Loucy (cell line): Measurements from ENCODE around the gene CLPTM1.

ENCODE experiments used
- H2AFZ ChIP-seq: fragments of 200-600 bp; sonication (generic); 2 replicates; pipeline ENCODE4 v1.6.0; 2016; ENCODE audit warnings: antibody characterized with exemption, mild to moderate bottlenecking, low read length, moderate library complexity
- H3F3A ChIP-seq: fragments of 200-600 bp; 2 replicates; pipeline ENCODE4 v1.6.0; 2016; ENCODE audit warnings: antibody characterized with exemption, low read depth, mild to moderate bottlenecking
- H3K27me3 ChIP-seq: fragments of 200-600 bp; sonication (generic); 2 replicates; pipeline ENCODE4 v1.6.1; 2014; ENCODE audit warnings: low read length, mild to moderate bottlenecking; ENCODE audit not compliant: insufficient read depth, poor library complexity, severe bottlenecking
- H3K36me3 ChIP-seq: fragments of 200-600 bp; sonication (generic); 2 replicates; pipeline ENCODE4 v1.6.1; 2016; ENCODE audit warnings: low read length; ENCODE audit not compliant: insufficient read depth
- H3K4me1 ChIP-seq: fragments of 200-600 bp; sonication (generic); 2 replicates; pipeline ENCODE4 v1.5.1; 2014; ENCODE audit warnings: low read length, mild to moderate bottlenecking; ENCODE audit not compliant: insufficient read depth, poor library complexity, severe bottlenecking
- H3K4me2 ChIP-seq: fragments of 200-600 bp; sonication (generic); 2 replicates; pipeline ENCODE4 v1.6.0; 2014; ENCODE audit warnings: antibody characterized with exemption, low read length, low read depth, mild to moderate bottlenecking; ENCODE audit not compliant: poor library complexity, severe bottlenecking
- H3K4me3 ChIP-seq: fragments of 200-600 bp; sonication (generic); 2 replicates; pipeline ENCODE4 v1.5.1; 2014; ENCODE audit warnings: low read length, mild to moderate bottlenecking, mixed read lengths; ENCODE audit not compliant: poor library complexity, severe bottlenecking
- H3K79me2 ChIP-seq: fragments of 200-600 bp; sonication (generic); 2 replicates; pipeline ENCODE4 v1.6.1; 2014; ENCODE audit warnings: low read length; ENCODE audit not compliant: insufficient read depth
- H3K9ac ChIP-seq: fragments of 200-600 bp; sonication (generic); 2 replicates; pipeline ENCODE4 v1.6.0; 2014; ENCODE audit warnings: mild to moderate bottlenecking, low read depth, low read length, moderate library complexity; ENCODE audit not compliant: poor library complexity, severe bottlenecking
- H3K9me2 ChIP-seq: fragments of 200-600 bp; sonication (generic); replicated peaks from 2 replicates; pipeline ENCODE4 v1.6.1; 2016; ENCODE audit warnings: low read depth, low read length, mixed read lengths
- H3K9me3 ChIP-seq: fragments of 200-600 bp; sonication (generic); 2 replicates; pipeline ENCODE4 v1.6.1; 2014; ENCODE audit warnings: mild to moderate bottlenecking, antibody characterized with exemption, low read length, low read depth; ENCODE audit not compliant: insufficient read depth
- H4K20me1 ChIP-seq: fragments of 200-600 bp; sonication (generic); 2 replicates; pipeline ENCODE4 v1.6.0; 2014; ENCODE audit warnings: antibody characterized with exemption, low read length, mild to moderate bottlenecking; ENCODE audit not compliant: insufficient read depth, poor library complexity, severe bottlenecking
- CTCF ChIP-seq: fragments of 200-600 bp; sonication (generic); conservative IDR thresholded peaks from 2 replicates; pipeline ENCODE4 v1.5.1; 2014; ENCODE audit warnings: mild to moderate bottlenecking, antibody characterized with exemption, low read length
- EZH2phosphoT487 ChIP-seq: fragments of 200-600 bp; IDR thresholded peaks from 2 replicates; pipeline ENCODE4 v1.6.1; 2018; ENCODE audit warnings: antibody characterized with exemption, mild to moderate bottlenecking, moderate library complexity, borderline replicate concordance

CLPTM1 gene

GRCh38 chr19:44942067-44942571 lies 13.1 kb upstream of the CLPTM1 start, which contains the start of gene APOC4:
APOC4 (plus strand) TSS chr19:44942237; CDS start chr19:44942278, 41 bp downstream.
- no peak within 1 kb of the TSS for H2AFZ ChIP-seq
- H3F3A ChIP-seq: no peaks in the 10 kb centered on the region
- no peaks in the 10 kb centered on the region for H3K27me3 ChIP-seq
- no peak within 1 kb of the TSS for H3K9ac ChIP-seq
- no peak for TF ChIP-seq CTCF
- TF ChIP-seq EZH2phosphoT487: no peak
- no peaks in the 10 kb centered on the region for H3K79me2 ChIP-seq
- H4K20me1 ChIP-seq: no peaks in the 10 kb centered on the region
- no peak within 1 kb of the TSS for H3K4me2 ChIP-seq
- no peaks in the 10 kb centered on the region for H3K9me3 ChIP-seq
- H3K4me3 ChIP-seq: no peak within 1 kb of the TSS
- H3K9me2 ChIP-seq: no peaks in the 10 kb centered on the region
- H3K4me1 ChIP-seq: no peaks in the 10 kb centered on the region
- H3K36me3 ChIP-seq: no peaks in the 10 kb centered on the region

GRCh38 chr19:44943801-44944249 lies 11.4 kb upstream of the CLPTM1 start:
- no peak overlapping the region for H3K9ac ChIP-seq
- no peaks in the 10 kb centered on the region for H3K36me3 ChIP-seq
- no peak overlapping the region for H2AFZ ChIP-seq
- H3K79me2 ChIP-seq: no peaks in the 10 kb centered on the region
- no peaks in the 10 kb centered on the region for H3K9me3 ChIP-seq
- no peaks in the 10 kb centered on the region for H3K9me2 ChIP-seq
- TF ChIP-seq CTCF: no peak
- TF ChIP-seq EZH2phosphoT487: no peak
- H3K4me2 ChIP-seq: no peak overlapping the region
- H3K27me3 ChIP-seq: no peaks in the 10 kb centered on the region
- no peaks in the 10 kb centered on the region for H3K4me1 ChIP-seq
- no peaks in the 10 kb centered on the region for H4K20me1 ChIP-seq
- H3F3A ChIP-seq: no peaks in the 10 kb centered on the region
- H3K4me3 ChIP-seq: no peak overlapping the region

GRCh38 chr19:44947041-44947581 lies 8.1 kb upstream of the CLPTM1 start:
- no peak overlapping the region for H3K9ac ChIP-seq
- H3K9me2 ChIP-seq: no peaks in the 10 kb centered on the region
- H3K4me2 ChIP-seq: no peak overlapping the region
- H3K79me2 ChIP-seq: no peaks in the 10 kb centered on the region
- H3K36me3 ChIP-seq: no peaks in the 10 kb centered on the region
- H3K27me3 ChIP-seq: no peaks in the 10 kb centered on the region
- no peaks in the 10 kb centered on the region for H4K20me1 ChIP-seq
- H3F3A ChIP-seq: no peaks in the 10 kb centered on the region
- H3K4me3 ChIP-seq: no peak overlapping the region
- TF ChIP-seq EZH2phosphoT487 (no peak), CTCF (no peak)
- no peaks in the 10 kb centered on the region for H3K4me1 ChIP-seq
- H2AFZ ChIP-seq: no peak overlapping the region
- no peaks in the 10 kb centered on the region for H3K9me3 ChIP-seq
